ENCODE data around the gene ZNF423.

Gene ZNF423

GRCh38 chr16:49822649-49823370, 33.1 kb downstream of the ZNF423 start:
- DNase-seq: no peak

GRCh38 chr16:49821614-49822282, 34.2 kb downstream of the ZNF423 start:
- DNase-seq: no peak

GRCh38 chr16:49821156-49821555, 34.8 kb downstream of the ZNF423 start:
- DNase-seq: no peak

GRCh38 chr16:49817754-49818507, 38.0 kb downstream of the ZNF423 start:
- DNase-seq: no peak

- DNase-seq: no peak
These were observed 39.0 kb downstream of the ZNF423 start for GRCh38 chr16:49816875-49817274.

GRCh38 chr16:49811644-49812334, 44.1 kb downstream of the ZNF423 start:
- DNase-seq: no peak

GRCh38 chr16:49810831-49811230, 45.1 kb downstream of the ZNF423 start:
- no peak for DNase-seq

- no peak for DNase-seq
These were observed 46.4 kb downstream of the ZNF423 start for GRCh38 chr16:49809561-49809960.

- no peak for DNase-seq
These were observed 46.9 kb downstream of the ZNF423 start for GRCh38 chr16:49809062-49809461.

- DNase-seq: no peak
These were observed 49.5 kb downstream of the ZNF423 start for GRCh38 chr16:49806446-49806845.

GRCh38 chr16:49801290-49801689, 54.6 kb downstream of the ZNF423 start:
- DNase-seq: no peak

- no peak for DNase-seq
These were observed 55.0 kb downstream of the ZNF423 start for GRCh38 chr16:49800876-49801275.

- no peak for DNase-seq
These were observed 55.5 kb downstream of the ZNF423 start for GRCh38 chr16:49800441-49800840.

- DNase-seq: no peak
These were observed 56.7 kb downstream of the ZNF423 start for GRCh38 chr16:49799172-49799571.

- DNase-seq: no peak
These were observed 60.4 kb downstream of the ZNF423 start for GRCh38 chr16:49795513-49795912.

- no peak for DNase-seq
These were observed 62.7 kb downstream of the ZNF423 start for GRCh38 chr16:49793244-49793643.

- DNase-seq: no peak
These were observed 66.3 kb downstream of the ZNF423 start for GRCh38 chr16:49789616-49790015.

GRCh38 chr16:49788986-49789385, 66.9 kb downstream of the ZNF423 start:
- no peak for DNase-seq

GRCh38 chr16:49788572-49788971, 67.3 kb downstream of the ZNF423 start:
- DNase-seq: no peak

GRCh38 chr16:49786926-49787557, 68.9 kb downstream of the ZNF423 start:
- no peak for DNase-seq

GRCh38 chr16:49785970-49786369, 69.9 kb downstream of the ZNF423 start:
- DNase-seq: no peak

GRCh38 chr16:49782405-49782804, 73.5 kb downstream of the ZNF423 start:
- DNase-seq: no peak

GRCh38 chr16:49781401-49781800, 74.5 kb downstream of the ZNF423 start:
- DNase-seq: no peak
